MM.1S (cell line): ENCODE measurements around the gene IQSEC1.

Experiments
- CTCF ChIP-seq: fragments of 300-600 bp; sonication (generic); IDR thresholded peaks from 2 replicates; pipeline ENCODE4 v1.5.1; 2016; ENCODE audit warnings: antibody characterized with exemption, low read length, mixed read lengths
- EZH2 ChIP-seq: fragments of 300-600 bp; sonication (generic); optimal IDR thresholded peaks from 2 replicates; pipeline ENCODE3; 2017; ENCODE audit warnings: low read depth, mild to moderate bottlenecking, antibody characterized with exemption, low read length, mixed read lengths

- TF ChIP-seq CTCF: no peak
- no peak for TF ChIP-seq EZH2
Measured at GRCh38 chr3:13053420-13053819, 19.8 kb downstream of the IQSEC1 start.
